GM12875 (cell line): ENCODE measurements around the gene ULK2.
A peak's percentile ranks its signal among the peaks of the same experiment; 100 is the strongest.
"Not testable (repeated sequence)": the region's sequence is repeated elsewhere in the genome, so short reads cannot be mapped to it uniquely, and the experiment has no call there.

Source experiments
- H3K4me3 ChIP-seq: one replicate; pipeline ENCODE4 v1.5.1; 2011; ENCODE audit warnings: low read depth, low read length, control low read depth
- TF ChIP-seq, protein P1 (sequence below): IDR thresholded peaks from 2 replicates; pipeline ENCODE4 v1.5.1; 2011; ENCODE audit warnings: low read depth, mild to moderate bottlenecking, control low read depth, inconsistent platforms, low read length, moderate library complexity, borderline replicate concordance; ENCODE audit not compliant: insufficient read depth

ULK2 gene

DNA sequence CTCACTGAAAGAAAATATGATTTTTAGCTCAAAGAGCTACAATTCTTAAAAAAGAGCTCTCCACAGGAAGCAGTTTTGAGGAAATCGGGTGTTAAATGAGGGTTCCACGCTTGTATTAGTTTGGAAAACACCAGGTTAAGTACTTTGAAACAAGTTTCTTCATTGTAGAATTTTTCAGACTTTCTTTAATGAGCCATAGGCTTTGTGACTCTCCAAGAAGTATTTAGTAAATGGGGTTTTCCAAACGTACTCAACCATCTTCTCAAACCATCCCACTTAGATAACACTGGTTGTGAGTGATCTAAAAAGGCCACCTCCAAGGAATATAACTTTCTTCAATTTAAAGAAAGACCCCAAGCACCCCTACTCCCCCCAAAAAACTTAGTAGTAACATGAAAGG lies 2.7 kb downstream of the ULK2 start:
- no peak overlapping the region for H3K4me3 ChIP-seq
- TF ChIP-seq, protein P1, sequence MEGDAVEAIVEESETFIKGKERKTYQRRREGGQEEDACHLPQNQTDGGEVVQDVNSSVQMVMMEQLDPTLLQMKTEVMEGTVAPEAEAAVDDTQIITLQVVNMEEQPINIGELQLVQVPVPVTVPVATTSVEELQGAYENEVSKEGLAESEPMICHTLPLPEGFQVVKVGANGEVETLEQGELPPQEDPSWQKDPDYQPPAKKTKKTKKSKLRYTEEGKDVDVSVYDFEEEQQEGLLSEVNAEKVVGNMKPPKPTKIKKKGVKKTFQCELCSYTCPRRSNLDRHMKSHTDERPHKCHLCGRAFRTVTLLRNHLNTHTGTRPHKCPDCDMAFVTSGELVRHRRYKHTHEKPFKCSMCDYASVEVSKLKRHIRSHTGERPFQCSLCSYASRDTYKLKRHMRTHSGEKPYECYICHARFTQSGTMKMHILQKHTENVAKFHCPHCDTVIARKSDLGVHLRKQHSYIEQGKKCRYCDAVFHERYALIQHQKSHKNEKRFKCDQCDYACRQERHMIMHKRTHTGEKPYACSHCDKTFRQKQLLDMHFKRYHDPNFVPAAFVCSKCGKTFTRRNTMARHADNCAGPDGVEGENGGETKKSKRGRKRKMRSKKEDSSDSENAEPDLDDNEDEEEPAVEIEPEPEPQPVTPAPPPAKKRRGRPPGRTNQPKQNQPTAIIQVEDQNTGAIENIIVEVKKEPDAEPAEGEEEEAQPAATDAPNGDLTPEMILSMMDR, result no peak

DNA sequence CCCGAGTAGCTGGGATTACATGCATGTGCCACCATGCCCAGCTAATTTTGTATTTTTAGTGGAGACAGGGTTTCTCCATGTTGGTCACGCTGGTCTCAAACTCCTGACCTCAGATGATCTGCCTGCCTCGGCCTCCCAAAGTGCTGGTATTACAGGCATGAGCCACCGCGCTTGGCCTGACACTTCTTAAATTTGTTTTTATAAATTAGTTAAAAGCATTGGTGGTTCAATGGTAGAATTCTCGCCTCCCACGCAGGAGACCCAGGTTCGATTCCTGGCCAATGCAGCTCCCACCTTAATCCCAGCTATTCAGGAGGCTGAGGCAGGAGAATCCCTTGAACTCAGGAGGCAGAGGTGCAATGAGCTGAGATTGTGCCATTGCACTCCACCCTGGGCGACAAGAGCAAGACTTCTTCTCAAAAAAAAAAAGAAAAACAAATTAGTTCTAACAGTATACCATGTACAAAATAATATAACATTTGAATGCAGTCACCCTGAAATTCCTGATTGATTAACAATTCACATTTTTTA lies 7.0 kb downstream of the ULK2 start:
- H3K4me3 ChIP-seq, result not testable (repeated sequence)

DNA sequence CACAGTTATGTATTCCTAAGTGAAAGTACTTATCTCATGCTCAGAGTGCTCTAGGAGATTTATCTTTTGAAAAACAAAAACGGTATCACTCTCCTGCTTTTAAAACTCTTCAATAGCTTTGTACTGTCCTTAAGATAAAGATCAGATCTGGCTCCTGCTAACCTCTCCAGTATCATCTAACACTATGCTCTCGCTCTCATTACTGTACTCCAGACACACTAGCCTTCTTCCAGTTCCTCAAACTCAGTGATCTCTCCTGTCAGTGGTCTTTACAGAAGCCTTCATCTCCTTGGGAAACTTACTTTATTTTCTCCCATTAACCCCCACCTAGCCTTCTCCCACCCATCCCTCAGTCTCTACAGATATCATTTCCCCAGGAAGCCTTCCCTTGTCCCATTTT lies 10.1 kb downstream of the ULK2 start:
- H3K4me3 ChIP-seq, result no peak overlapping the region
- TF ChIP-seq, protein P1, result no peak

DNA sequence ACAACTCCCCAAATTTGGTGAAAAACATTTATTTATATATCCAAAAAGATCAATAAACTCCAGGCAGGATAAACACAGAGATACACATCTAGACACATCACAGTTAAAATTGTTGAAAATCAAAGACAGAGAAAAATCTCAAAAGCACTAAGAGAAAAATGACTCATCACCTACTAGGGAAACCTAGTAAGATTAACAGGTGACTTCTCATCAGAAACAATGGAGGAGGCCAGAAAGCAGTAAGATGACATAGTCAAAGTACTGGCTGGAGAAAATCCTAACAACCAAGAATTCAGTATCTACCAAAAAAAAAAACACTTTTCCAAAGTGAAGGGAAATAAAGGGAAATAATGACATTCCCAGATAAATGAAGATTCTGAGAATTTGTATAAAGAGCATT lies 33.8 kb downstream of the ULK2 start:
- TF ChIP-seq, protein P1, result no peak

DNA sequence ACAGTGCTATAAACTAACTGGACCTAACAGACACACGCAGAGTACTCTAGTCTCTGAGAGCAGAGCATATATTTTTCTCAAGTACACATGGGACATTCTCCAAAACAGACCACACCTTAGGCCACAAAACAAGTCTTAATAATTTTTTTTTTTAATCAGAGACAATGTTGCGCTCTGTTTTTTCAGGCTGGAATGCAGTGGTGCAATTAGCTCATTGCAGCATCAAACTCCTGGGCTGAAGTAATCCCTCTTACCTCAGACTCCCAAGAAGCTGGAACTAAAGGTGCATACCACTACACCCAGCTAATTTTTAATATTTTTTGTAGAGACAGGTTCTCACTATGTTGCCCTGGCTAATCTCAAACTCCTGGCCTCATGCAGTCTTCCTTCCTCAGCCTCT lies 37.7 kb downstream of the ULK2 start:
- H3K4me3 ChIP-seq, result no peak overlapping the region
- TF ChIP-seq, protein P1, result no peak

More for the DNA sequence above, 33.8 kb downstream of the ULK2 start:
- no peak overlapping the region for H3K4me3 ChIP-seq

DNA sequence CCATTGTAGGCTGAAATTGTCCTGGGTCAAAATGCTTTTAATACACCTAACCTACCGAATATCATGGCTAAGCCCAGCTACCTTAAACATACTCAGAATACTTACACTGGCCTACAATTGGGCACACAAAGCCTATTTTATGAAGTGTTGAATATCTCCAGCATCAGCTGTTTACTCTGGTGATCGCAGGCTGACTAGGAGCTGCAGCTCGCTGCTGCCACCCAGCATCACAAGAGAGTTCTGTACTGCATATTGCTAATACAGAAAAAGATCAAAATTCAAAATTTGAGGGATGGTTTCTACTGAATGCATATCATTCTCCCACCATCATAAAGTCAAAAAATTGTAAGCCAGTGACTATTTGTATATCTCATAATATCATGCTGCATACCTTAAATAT lies 55.3 kb downstream of the ULK2 start:
- TF ChIP-seq, protein P1, result peak; percentile 29; the same call in 1 of the 2 replicates
- no peak overlapping the region for H3K4me3 ChIP-seq

DNA sequence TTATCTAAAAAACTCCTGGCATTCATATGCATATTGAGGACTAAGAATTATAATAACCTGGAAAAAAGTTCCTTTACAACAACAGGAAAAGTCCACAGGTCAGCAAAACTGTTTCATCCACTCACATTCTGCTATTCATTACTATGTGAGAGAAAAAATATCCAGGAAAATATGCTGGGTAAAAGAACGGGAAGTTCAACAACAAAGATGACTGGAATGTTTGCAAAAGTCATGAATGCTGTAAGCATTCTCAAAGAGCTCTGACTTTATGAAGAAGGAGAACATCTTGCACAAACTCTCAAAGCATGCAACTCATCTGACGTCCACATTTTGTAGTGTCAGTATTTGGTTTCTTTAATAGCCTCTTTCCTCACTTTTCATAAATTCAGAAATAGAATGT lies 62.7 kb downstream of the ULK2 start:
- no peak overlapping the region for H3K4me3 ChIP-seq
- TF ChIP-seq, protein P1, result no peak

DNA sequence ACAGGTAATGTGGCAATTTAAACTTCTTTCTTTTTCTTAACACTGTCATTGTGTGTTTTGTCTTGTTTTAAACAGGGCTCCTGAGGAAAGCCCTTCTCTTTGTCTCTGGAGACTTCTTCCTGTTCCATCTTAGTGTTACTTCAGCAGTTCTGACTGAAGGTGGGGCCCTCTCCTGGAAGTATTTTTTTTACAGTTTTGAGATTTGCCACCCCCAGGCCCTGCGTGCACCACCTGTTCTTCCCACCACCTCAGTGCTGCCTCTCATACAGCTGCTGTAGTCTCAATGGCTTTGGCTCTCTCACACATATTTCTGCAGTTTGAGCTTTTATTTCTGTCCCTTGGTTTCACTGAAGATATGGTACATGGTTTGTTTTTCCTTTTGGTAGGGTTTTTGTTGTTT lies 67.2 kb downstream of the ULK2 start:
- TF ChIP-seq, protein P1, result no peak

More for the DNA sequence above, 67.2 kb downstream of the ULK2 start:
- H3K4me3 ChIP-seq, result no peak overlapping the region
